Inferior parietal cortex (tissue), 1 donor: ENCODE data around the gene RAD51.
A peak's percentile ranks its signal among the peaks of the same experiment; 100 is the strongest.

Source experiments
- DNase-seq: peaks from one replicate; pipeline ENCODE4 v3.0.0-alpha.2; 2016; ENCODE audit errors: extremely low spot score

The RAD51 gene

GRCh38 chr15:40722354-40722753 is 27.4 kb downstream of the RAD51 start:
- DNase-seq = no peak

DNA sequence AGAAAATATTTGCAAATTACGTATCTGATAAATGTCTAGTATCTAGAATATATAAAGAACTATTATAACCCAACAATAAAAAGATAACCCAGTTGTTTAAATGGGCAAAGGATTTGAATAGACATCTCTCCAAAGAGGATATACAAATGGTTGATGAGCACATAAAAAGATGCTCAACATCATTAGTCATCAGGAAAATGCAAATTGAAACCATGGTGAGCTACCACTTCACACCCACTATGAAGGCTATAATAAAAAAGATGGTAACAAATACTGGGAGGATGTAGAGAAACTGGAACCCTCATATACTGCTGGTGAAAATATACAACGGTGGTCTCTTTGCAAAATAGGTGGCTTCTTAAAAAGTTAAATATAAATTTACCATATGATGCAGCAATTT is 28.0 kb downstream of the RAD51 start:
- no peak for DNase-seq

- no peak for DNase-seq
Observed at GRCh38 chr15:40723919-40724318, 28.9 kb downstream of the RAD51 start.

DNA sequence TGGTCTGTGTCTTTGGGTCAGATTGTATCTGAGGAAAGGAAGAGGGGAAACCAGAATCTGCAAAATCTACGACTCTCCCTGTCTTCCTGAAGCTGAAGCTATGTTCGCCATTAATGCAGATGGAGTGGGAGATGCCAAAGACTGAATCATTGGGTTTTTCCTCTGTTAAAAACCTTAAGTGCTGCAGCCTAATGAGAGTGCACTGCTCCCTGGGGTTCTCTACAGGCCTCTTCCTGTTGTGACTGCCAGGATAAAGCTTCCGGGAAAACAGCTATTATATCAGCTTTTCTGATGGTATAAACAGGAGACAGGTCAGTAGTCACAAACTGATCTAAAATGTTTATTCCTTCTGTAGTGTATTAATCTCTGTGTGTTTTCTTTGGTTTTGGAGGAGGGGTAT is 36.1 kb downstream of the RAD51 start:
- no peak for DNase-seq

DNA sequence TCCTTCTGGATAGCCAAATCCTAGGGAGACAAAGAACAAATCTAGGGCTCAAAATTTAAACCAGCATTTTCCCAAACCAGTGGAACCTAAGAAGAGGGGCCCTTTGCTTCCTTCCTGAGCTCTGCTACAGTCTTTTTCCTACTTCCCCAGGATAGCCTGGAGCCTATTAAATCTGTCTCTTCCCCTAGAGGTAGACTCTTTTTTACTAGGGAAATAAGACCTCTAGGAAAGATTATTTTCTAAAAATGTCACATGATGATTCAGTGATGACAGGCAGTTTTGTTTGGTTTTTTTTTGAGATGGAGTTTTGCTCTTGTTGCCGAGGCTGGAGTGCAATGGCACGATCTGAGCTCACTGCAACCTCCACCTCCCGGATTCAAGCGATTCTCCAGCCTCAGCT is 41.6 kb downstream of the RAD51 start:
- no peak for DNase-seq

DNA sequence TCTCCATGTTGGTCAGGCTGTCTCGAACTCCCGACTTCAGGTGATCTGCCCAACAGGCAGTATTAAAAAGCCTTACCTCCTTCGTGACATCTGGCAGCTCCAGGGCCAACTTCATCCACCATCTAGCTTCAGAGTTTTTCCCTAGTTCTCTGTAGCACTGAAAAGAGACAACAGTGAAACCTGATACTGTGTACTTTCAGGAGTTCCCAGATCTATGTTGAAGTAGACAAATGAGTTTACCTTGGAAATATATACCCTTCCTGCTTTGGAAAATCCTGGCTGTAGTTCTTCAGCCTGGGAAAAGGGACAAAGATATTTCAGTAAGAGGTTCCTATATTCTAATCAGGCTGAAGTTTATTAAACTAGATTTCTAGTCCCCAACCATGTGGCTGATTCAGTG is 42.1 kb downstream of the RAD51 start:
- DNase-seq = no peak

DNA sequence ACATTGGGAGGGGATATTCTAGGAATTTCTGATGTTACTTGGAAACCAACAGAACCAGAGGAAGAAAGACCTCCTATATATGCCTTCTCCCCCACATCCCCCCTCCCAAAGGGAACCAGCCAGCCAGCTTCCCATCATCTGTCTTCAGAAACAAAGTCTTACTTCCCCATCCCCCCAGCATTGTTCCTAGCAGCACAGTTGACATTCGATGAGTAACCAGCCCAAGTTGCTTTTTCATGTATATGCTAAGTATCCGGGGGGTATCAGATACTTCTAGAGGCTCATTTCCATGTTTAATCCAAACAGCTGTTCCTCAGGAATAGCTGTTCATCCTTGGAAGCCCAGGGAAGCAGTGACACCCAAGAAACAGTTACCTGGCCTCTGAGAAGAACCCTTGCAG is 44.1 kb downstream of the RAD51 start:
- DNase-seq = no peak

DNA sequence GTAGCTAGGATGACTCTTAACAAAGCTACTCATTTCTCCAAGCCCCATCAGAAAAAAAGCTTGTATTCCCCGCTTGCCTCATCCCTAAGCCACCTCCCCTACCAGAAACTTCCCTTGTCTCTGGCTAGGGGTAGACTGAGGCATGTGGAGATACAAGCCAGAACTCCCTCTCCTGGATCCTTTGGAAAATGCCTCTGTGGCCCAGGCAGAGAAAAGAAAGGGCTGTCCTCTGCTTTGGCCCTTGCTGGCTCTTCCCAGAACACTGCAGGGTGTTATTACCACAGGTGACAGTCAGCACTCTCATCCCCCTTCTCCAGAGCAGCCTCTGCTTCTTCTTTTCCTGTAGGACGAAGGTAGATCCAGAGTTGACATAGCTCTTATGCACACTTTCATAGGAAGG is 44.9 kb downstream of the RAD51 start:
- no peak for DNase-seq

DNA sequence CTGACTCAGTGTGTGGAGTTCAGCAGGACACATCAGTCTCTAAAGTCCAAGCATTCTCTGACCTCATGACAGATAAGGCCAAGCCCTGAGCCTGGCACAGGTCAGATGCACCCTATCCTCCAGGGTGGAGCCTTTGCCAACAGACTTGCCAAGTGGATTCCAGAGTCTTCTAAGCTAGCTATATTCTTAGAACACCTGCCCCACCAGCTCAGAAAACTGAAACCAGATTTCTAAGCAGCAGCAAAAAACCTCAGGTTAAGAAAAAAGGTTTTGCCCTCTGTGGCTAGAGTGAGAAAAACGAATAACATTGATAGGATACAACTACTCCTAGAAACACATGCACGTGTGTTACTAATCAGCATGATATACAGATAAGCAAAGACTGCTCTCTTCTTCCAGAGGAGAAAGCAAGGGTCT is 48.5 kb downstream of the RAD51 start:
- no peak for DNase-seq

- no peak for DNase-seq
Observed at GRCh38 chr15:40743921-40744814, 49.2 kb downstream of the RAD51 start.

- no peak for DNase-seq
Observed at GRCh38 chr15:40744815-40745152, 49.8 kb downstream of the RAD51 start.

DNA sequence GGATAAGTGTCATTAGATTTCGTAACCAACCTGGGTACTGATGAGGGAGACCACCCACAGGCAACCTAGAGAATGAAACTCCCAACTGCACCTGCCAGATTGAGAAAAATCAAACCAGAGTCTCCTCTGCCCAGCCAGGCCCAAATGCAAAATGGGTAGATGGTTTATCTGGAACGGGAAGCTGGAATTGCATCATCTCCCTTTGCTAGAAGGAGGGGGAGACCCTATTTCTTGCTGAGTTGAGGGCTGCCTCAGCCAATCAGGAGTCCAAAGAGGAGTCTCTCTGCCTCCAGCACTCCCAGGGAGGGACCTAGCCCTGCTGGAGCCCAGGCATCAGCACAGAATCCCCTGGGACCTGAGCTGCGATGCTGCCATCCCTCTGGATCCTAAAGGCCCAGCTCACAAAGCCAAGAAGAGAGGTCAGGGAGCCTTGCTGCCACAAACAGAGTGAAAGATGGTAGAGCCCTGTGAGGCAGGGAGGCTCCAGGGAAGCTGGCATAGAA is 52.0 kb downstream of the RAD51 start:
- DNase-seq = no peak

DNA sequence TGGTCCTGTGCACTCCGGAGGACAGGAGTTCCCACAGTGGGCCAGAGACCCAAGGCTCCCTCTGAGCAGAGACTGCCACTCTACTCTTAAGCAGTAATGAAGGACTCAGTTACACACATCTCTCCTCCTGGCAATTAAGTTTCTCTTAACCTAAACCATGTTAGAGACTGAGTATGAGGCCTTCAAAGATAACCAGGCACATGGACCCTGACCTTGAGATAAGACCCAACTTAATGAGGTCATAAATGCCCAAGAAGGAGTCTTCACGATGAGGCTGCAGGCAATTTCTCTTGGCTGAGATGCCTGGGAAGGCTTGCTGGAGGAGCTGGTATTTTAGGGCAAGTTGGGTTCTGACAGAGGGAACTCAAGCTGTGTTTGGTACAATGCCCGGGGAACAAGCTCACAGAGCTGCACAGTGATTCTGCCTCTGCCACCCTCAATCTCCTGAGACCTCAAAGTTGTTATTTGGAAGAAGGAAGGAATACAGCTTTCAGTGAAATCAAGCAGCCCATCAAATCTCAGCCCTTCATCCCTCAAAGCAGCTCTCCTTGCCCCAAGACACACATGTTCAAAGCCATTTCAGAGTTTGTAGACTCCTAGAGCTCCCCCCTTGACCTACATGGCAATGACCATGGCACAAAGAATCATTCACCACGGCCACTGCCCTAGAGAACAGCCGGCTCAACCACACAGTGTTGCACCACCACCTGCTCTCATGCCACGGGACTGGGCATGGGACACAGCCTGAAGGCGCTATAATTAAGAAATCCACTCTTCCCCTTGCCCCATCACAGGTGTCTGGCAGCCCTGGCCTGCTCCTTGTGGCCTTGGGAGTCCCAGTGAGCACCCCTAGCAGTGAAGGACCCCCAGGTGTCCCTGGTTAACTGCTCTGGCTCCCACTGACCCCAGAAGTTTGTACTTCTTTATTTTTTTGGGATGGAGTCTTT is 53.0 kb downstream of the RAD51 start:
- no peak for DNase-seq

GRCh38 chr15:40749151-40749630 is 54.2 kb downstream of the RAD51 start:
- no peak for DNase-seq

DNA sequence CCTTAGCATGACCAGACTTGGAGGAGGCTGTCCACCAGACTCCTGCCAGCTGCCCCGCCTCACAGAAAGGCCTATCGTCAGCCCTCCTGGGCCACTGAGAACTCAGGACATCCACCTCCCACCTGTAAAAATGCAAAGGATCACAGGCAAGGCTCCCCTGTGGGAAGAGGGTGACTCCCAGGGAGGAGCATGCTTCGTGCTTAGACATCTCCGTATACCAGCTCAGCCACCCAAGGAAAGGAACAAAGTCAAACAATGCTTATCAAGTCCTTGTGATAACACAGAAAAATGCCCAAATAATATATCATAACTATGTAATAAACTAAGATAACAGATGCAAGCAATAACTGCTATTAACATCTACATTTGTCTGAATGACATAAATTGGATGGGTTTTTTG is 55.9 kb downstream of the RAD51 start:
- no peak for DNase-seq

GRCh38 chr15:40751745-40752144 is 56.8 kb downstream of the RAD51 start:
- no peak for DNase-seq

GRCh38 chr15:40754574-40754882 is 59.6 kb downstream of the RAD51 start:
- no peak for DNase-seq

DNA sequence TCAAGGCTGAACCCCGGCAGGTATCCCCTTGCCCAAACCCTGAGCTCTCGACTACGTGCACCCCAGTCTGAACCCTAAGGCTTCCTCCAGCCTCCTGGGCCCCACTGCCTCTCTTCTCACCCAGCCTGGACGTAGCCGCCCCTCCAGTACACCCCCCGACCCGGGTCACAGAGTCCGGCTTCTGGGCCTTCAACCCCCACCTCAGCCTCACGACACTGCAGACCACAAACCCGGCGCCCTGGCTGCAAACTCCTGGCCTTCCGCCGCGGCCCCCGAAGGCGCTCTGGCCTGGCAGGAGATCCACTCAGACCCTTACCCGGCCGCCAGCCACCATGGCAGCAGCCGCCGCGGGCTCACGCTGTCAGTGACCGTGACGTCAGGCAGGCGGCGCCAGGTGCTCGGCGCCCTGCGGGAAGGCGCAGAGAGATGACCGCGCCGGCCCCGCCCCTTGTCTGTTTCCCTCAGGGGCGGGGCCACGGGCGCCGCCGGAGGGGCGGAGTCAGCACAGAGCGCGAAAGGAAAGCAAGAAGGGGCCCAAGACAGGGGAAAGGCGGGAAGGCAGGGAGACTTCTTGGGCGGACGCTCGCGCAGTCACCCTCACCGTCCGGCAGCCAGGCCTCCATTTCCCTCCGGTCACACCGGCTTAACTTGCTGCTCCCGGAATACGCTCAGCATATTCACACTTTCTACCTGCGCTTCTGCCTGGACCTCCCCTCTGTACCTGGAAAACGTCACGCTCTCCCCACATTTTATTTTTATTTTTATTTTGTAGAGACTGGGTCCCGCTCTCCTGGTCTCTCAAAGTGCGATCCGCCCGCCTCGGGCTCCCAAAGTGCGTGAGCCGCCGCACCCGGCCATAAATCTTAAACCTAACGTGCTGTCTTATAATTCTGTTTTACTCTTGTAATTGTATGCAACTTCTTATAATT is 60.2 kb downstream of the RAD51 start, which contains the start of gene RMDN3:
Gene RMDN3, minus strand, starts transcription at position 372 of the 929 bp plus-strand sequence. CDS start 471 bp downstream, outside the sequence.
- peak; percentile 93 for DNase-seq

GRCh38 chr15:40755812-40756208 is 60.8 kb downstream of the RAD51 start:
- DNase-seq = no peak

- DNase-seq = no peak
Observed at GRCh38 chr15:40756938-40757337, 62.0 kb downstream of the RAD51 start.

- DNase-seq = no peak
Observed at GRCh38 chr15:40759961-40760360, 65.0 kb downstream of the RAD51 start.
